Measurements from ENCODE around the gene RBX1.
A peak's percentile ranks its signal among the peaks of the same experiment; 100 is the strongest.

RBX1 gene

GRCh38 chr22:40919446-40919845, 31.7 kb upstream of the RBX1 start:
- WGBS (ENCODE audit: extremely low coverage, insufficient coverage, low lambda C conversion rate) = no CpG with 5 or more reads among the region's 5 CpGs
- Histone ChIP-seq H3K79me2 (ENCODE audit: control insufficient read depth, insufficient read depth, low read length) (no peaks in the 10 kb centered on the region), H3K4me3 (ENCODE audit: low read length) (no peak overlapping the region), H2AK5ac (ENCODE audit: low read length) (no peak overlapping the region), H4K8ac (ENCODE audit: low read depth, low read length) (no peak overlapping the region), H3K9ac (ENCODE audit: low read length) (no peak overlapping the region), H3K36me3 (ENCODE audit: control insufficient read depth, insufficient read depth, low read length) (no peaks in the 10 kb centered on the region), H4K5ac (ENCODE audit: low read length) (no peak overlapping the region), H3K27me3 (ENCODE audit: insufficient read depth, low read length, poor library complexity) (no peaks in the 10 kb centered on the region), H2BK5ac (ENCODE audit: low read length) (no peak overlapping the region), H2BK120ac (ENCODE audit: low read depth, low read length) (no peak overlapping the region), H3K79me1 (ENCODE audit: low read length) (no peaks in the 10 kb centered on the region), H3K4me2 (ENCODE audit: low read length) (no peak overlapping the region), H3K27ac (ENCODE audit: low read depth, low read length) (no peak overlapping the region), H2BK15ac (replicated peaks; ENCODE audit: low read depth) (no peak overlapping the region), H3K4me1 (ENCODE audit: control insufficient read depth, low read depth, low read length) (no peaks in the 10 kb centered on the region), H3K23ac (ENCODE audit: low read length) (no peak overlapping the region), H3K56ac (ENCODE audit: low read length) (no peak overlapping the region), H3K4ac (ENCODE audit: low read depth, low read length) (no peak overlapping the region), H3K18ac (ENCODE audit: low read length) (no peak overlapping the region)
- DNase-seq = no peak

DNA sequence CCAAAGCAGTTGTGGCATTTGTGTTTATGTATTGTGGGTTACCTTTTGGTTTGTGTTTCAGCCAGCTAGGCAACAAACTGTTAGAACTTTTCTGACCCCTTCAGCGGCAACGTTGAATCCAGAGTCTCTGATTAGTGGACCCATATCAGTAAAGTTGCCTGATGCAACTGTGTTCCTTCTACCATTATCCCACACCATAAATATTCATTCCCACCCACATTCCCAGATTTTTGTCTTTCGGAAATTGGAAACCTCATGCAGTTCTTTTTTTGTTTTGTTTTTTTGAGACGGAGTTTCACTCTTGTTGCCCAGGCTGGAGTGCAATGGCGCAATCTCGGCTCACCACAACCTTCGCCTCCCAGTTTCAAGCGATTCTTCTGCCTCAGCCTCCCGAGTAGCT, 30.7 kb upstream of the RBX1 start:
- H2BK120ac ChIP-seq (ENCODE audit: low read depth, low read length) = no peak overlapping the region
- no peak for DNase-seq
- no peak overlapping the region for H3K27ac ChIP-seq (ENCODE audit: low read depth, low read length)
- H4K5ac ChIP-seq (ENCODE audit: low read length) = no peak overlapping the region
- H3K23ac ChIP-seq (ENCODE audit: low read length) = no peak overlapping the region
- H2AK5ac ChIP-seq (ENCODE audit: low read length) = no peak overlapping the region
- H3K18ac ChIP-seq (ENCODE audit: low read length) = no peak overlapping the region
- H3K56ac ChIP-seq (ENCODE audit: low read length) = no peak overlapping the region
- no peak overlapping the region for H2BK15ac ChIP-seq (replicated peaks; ENCODE audit: low read depth)
- no peaks in the 10 kb centered on the region for H3K79me1 ChIP-seq (ENCODE audit: low read length)
- no peak overlapping the region for H3K4ac ChIP-seq (ENCODE audit: low read depth, low read length)
- no peak overlapping the region for H3K9ac ChIP-seq (ENCODE audit: low read length)
- no peaks in the 10 kb centered on the region for H3K79me2 ChIP-seq (ENCODE audit: control insufficient read depth, insufficient read depth, low read length)
- H2BK5ac ChIP-seq (ENCODE audit: low read length) = no peak overlapping the region
- no peak overlapping the region for H4K8ac ChIP-seq (ENCODE audit: low read depth, low read length)
- H3K4me3 ChIP-seq (ENCODE audit: low read length) = no peak overlapping the region
- no peak overlapping the region for H3K4me2 ChIP-seq (ENCODE audit: low read length)
- no peaks in the 10 kb centered on the region for H3K36me3 ChIP-seq (ENCODE audit: control insufficient read depth, insufficient read depth, low read length)
- no CpG with 5 or more reads among the region's 9 CpGs for WGBS (ENCODE audit: extremely low coverage, insufficient coverage, low lambda C conversion rate)
- no peaks in the 10 kb centered on the region for H3K27me3 ChIP-seq (ENCODE audit: insufficient read depth, low read length, poor library complexity)
- no peaks in the 10 kb centered on the region for H3K4me1 ChIP-seq (ENCODE audit: control insufficient read depth, low read depth, low read length)

DNA sequence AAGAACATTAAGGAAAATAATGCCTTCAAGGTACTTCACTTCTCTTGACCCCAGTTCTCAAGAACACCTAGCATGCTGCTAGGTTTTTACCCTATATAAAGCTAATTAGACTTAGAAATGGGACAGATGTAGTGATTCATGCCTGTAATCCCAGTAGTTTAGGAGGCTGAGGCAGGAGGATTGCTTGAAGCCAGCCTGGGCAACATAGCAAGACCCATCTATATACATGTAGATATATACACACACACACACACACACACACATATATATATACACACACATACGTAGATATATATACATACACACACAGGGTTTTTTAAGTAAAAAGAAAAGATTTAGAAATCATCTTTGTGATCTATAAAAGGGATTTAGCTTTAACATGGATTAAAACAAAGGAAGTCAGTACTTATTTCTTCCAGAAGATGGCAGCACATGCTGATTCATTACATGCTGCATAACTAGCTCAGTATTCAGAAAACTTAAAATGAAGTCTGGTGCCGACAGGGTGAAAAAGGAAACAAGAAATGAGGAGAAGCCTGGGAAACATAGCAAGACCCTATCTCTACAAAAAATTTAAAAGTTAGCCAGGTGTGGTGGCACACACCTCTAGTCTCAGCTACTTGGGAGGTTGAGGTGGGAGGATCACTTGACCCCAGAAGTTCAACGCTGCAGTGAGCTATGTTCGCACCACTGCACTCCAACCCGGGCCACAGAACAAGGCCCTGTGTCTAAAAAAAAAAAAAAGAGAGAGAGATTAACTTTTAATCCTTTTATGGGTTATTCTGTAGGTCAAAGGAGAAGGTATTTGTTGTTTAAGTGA, 28.5 kb upstream of the RBX1 start:
- Histone ChIP-seq H3K23ac (ENCODE audit: low read length) (no peak overlapping the region), H2AK5ac (ENCODE audit: low read length) (no peak overlapping the region), H3K56ac (ENCODE audit: low read length) (no peak overlapping the region), H3K18ac (ENCODE audit: low read length) (peak overlapping the region; percentile 51), H3K79me2 (ENCODE audit: control insufficient read depth, insufficient read depth, low read length) (no peaks in the 10 kb centered on the region), H3K9ac (ENCODE audit: low read length) (no peak overlapping the region), H4K5ac (ENCODE audit: low read length) (no peak overlapping the region), H2BK120ac (ENCODE audit: low read depth, low read length) (no peak overlapping the region), H3K27ac (ENCODE audit: low read depth, low read length) (no peak overlapping the region), H3K4me2 (ENCODE audit: low read length) (no peak overlapping the region), H3K4me3 (ENCODE audit: low read length) (no peak overlapping the region), H4K8ac (ENCODE audit: low read depth, low read length) (no peak overlapping the region), H3K4ac (ENCODE audit: low read depth, low read length) (no peak overlapping the region), H2BK15ac (replicated peaks; ENCODE audit: low read depth) (no peak overlapping the region), H3K4me1 (ENCODE audit: control insufficient read depth, low read depth, low read length) (no peaks in the 10 kb centered on the region), H3K27me3 (ENCODE audit: insufficient read depth, low read length, poor library complexity) (no peaks in the 10 kb centered on the region), H3K79me1 (ENCODE audit: low read length) (no peaks in the 10 kb centered on the region), H2BK5ac (ENCODE audit: low read length) (no peak overlapping the region), H3K36me3 (ENCODE audit: control insufficient read depth, insufficient read depth, low read length) (no peaks in the 10 kb centered on the region)
- peak; percentile 43 for DNase-seq
- no CpG with 5 or more reads among the region's 5 CpGs for WGBS (ENCODE audit: extremely low coverage, insufficient coverage, low lambda C conversion rate)

DNA sequence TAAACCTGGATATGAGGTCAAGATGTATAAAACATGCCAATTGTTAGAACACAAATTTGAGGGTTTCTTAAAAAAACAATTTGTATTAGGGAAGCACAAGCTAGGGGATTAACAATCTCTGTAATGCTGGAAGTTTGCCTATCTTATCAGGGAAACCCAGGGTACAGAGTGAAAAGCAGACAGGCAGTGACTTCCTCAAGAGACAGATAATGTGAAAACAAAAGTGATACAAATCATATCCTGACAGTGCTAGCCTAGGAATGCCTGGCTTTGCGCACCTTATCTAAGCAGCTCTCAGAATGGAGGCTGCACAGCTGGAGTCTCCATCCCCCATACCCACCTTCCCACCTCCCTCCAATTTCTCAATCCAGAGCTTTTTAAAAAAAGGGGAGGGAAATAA, 22.5 kb upstream of the RBX1 start:
- H2BK15ac ChIP-seq (replicated peaks; ENCODE audit: low read depth) = no peak overlapping the region
- WGBS (ENCODE audit: extremely low coverage, insufficient coverage, low lambda C conversion rate) = no CpG with 5 or more reads among the region's 1 CpG
- no peak overlapping the region for H3K18ac ChIP-seq (ENCODE audit: low read length)
- no peaks in the 10 kb centered on the region for H3K79me2 ChIP-seq (ENCODE audit: control insufficient read depth, insufficient read depth, low read length)
- no peaks in the 10 kb centered on the region for H3K79me1 ChIP-seq (ENCODE audit: low read length)
- no peaks in the 10 kb centered on the region for H3K27me3 ChIP-seq (ENCODE audit: insufficient read depth, low read length, poor library complexity)
- H3K4me1 ChIP-seq (ENCODE audit: control insufficient read depth, low read depth, low read length) = no peaks in the 10 kb centered on the region
- no peak overlapping the region for H3K4me3 ChIP-seq (ENCODE audit: low read length)
- H2BK5ac ChIP-seq (ENCODE audit: low read length) = no peak overlapping the region
- no peak overlapping the region for H3K4ac ChIP-seq (ENCODE audit: low read depth, low read length)
- H3K56ac ChIP-seq (ENCODE audit: low read length) = no peak overlapping the region
- no peak overlapping the region for H3K23ac ChIP-seq (ENCODE audit: low read length)
- peak; percentile 84 for DNase-seq
- H2BK120ac ChIP-seq (ENCODE audit: low read depth, low read length) = no peak overlapping the region
- no peak overlapping the region for H2AK5ac ChIP-seq (ENCODE audit: low read length)
- no peak overlapping the region for H3K27ac ChIP-seq (ENCODE audit: low read depth, low read length)
- no peaks in the 10 kb centered on the region for H3K36me3 ChIP-seq (ENCODE audit: control insufficient read depth, insufficient read depth, low read length)
- H4K5ac ChIP-seq (ENCODE audit: low read length) = no peak overlapping the region
- H3K9ac ChIP-seq (ENCODE audit: low read length) = no peak overlapping the region
- no peak overlapping the region for H4K8ac ChIP-seq (ENCODE audit: low read depth, low read length)
- H3K4me2 ChIP-seq (ENCODE audit: low read length) = no peak overlapping the region

DNA sequence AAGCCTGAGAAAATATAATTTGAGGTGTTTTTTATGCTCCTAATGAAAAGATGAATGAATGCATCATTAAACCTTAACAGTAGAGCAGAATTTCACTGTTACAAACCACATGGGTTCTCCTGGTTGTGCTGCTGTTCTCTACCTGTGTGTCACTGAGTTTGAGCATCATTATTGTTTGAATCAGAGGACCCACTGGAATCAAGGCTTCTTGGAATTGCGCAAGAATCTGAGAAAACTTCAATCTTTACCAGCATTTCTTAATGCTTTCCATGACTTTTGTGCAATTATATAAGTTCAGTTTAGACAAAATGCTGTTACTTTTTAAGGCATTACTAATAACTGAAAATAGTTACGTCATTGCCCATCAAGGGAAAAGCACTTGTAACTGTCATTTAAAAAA, 18.8 kb upstream of the RBX1 start:
- Histone ChIP-seq H2BK120ac (ENCODE audit: low read depth, low read length) (no peak overlapping the region), H3K36me3 (ENCODE audit: control insufficient read depth, insufficient read depth, low read length) (no peaks in the 10 kb centered on the region), H3K23ac (ENCODE audit: low read length) (no peak overlapping the region), H3K4me2 (ENCODE audit: low read length) (no peak overlapping the region), H3K9ac (ENCODE audit: low read length) (no peak overlapping the region), H2BK15ac (replicated peaks; ENCODE audit: low read depth) (no peak overlapping the region), H3K79me1 (ENCODE audit: low read length) (no peaks in the 10 kb centered on the region), H2AK5ac (ENCODE audit: low read length) (no peak overlapping the region), H4K8ac (ENCODE audit: low read depth, low read length) (no peak overlapping the region), H3K4me3 (ENCODE audit: low read length) (no peak overlapping the region), H3K27ac (ENCODE audit: low read depth, low read length) (no peak overlapping the region), H3K79me2 (ENCODE audit: control insufficient read depth, insufficient read depth, low read length) (no peaks in the 10 kb centered on the region), H3K4me1 (ENCODE audit: control insufficient read depth, low read depth, low read length) (no peaks in the 10 kb centered on the region), H4K5ac (ENCODE audit: low read length) (no peak overlapping the region), H2BK5ac (ENCODE audit: low read length) (no peak overlapping the region), H3K56ac (ENCODE audit: low read length) (no peak overlapping the region), H3K27me3 (ENCODE audit: insufficient read depth, low read length, poor library complexity) (no peaks in the 10 kb centered on the region), H3K4ac (ENCODE audit: low read depth, low read length) (no peak overlapping the region), H3K18ac (ENCODE audit: low read length) (no peak overlapping the region)
- whole genome bisulfite sequencing (ENCODE audit: extremely low coverage, insufficient coverage, low lambda C conversion rate) = no CpG with 5 or more reads among the region's 2 CpGs
- DNase-seq = no peak

GRCh38 chr22:40939202-40939601, 12.0 kb upstream of the RBX1 start:
- Histone ChIP-seq H3K23ac (ENCODE audit: low read length) (no peak overlapping the region), H3K4me3 (ENCODE audit: low read length) (no peak overlapping the region), H3K79me2 (ENCODE audit: control insufficient read depth, insufficient read depth, low read length) (no peaks in the 10 kb centered on the region), H3K56ac (ENCODE audit: low read length) (no peak overlapping the region), H3K27ac (ENCODE audit: low read depth, low read length) (no peak overlapping the region), H3K4ac (ENCODE audit: low read depth, low read length) (no peak overlapping the region), H3K9ac (ENCODE audit: low read length) (no peak overlapping the region), H4K5ac (ENCODE audit: low read length) (no peak overlapping the region), H3K27me3 (ENCODE audit: insufficient read depth, low read length, poor library complexity) (no peaks in the 10 kb centered on the region), H2BK5ac (ENCODE audit: low read length) (no peak overlapping the region), H3K18ac (ENCODE audit: low read length) (no peak overlapping the region), H2AK5ac (ENCODE audit: low read length) (no peak overlapping the region), H3K36me3 (ENCODE audit: control insufficient read depth, insufficient read depth, low read length) (no peaks in the 10 kb centered on the region), H4K8ac (ENCODE audit: low read depth, low read length) (no peak overlapping the region), H3K4me1 (ENCODE audit: control insufficient read depth, low read depth, low read length) (no peaks in the 10 kb centered on the region), H2BK120ac (ENCODE audit: low read depth, low read length) (no peak overlapping the region), H2BK15ac (replicated peaks; ENCODE audit: low read depth) (no peak overlapping the region), H3K79me1 (ENCODE audit: low read length) (no peaks in the 10 kb centered on the region), H3K4me2 (ENCODE audit: low read length) (no peak overlapping the region)
- DNase-seq = no peak
- WGBS (ENCODE audit: extremely low coverage, insufficient coverage, low lambda C conversion rate) = no CpG with 5 or more reads among the region's 2 CpGs

Data from mesendoderm (in vitro differentiated cells).